Stimulated activated CD4-positive, alpha-beta T cell treated with anti-CD3 and anti-CD28 coated beads, Interleukin-1b, Interleukin-23, amount 100 ng/mL, for 48 hours (primary cell): ENCODE measurements around the gene CCL23.
"Not testable (repeated sequence)": the region's sequence is repeated elsewhere in the genome, so short reads cannot be mapped to it uniquely, and the experiment has no call there.

Experiments
- DNase-seq: peaks from one replicate; pipeline ENCODE4 v3.0.0-alpha.2; 2020

CCL23 gene

GRCh38 chr17:36002631-36003030 is 15.1 kb downstream of the CCL23 start:
- DNase-seq, result no peak

GRCh38 chr17:36001862-36002603 is 15.7 kb downstream of the CCL23 start:
- no peak for DNase-seq

DNA sequence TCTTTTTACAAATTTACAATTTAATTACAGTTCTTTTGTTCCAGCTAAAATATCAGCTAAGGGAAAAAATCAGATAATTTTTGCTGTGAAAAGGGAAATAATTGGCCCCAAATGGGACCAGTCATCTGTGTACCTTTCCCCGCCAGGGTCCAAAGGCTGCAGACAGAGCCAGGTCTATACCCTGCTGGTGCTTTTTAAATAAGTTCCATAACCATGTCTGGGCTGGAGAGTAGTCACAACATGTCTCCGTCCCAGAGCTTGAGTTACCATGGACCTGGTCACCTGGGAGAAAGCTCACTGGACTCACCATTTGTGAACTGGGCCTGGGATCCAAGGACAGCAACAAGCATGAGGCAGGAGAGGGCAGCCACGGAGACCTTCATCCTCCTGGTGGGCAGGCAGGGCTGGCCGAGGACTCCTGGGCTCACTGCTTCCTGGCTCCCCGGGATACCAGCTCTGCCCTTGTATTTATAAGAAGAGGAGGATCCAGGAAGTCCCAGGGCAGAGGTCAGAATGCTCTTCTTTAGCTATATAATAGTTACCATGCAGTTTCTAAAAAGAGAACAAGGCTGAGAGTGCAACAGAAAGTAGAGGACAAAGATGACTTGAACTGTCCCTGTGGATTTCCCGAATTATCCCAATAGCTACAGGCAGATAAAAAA is 16.5 kb downstream of the CCL23 start, which contains the start of gene CCL15:
Gene CCL15 (minus strand): TSS at position 444 of the 662 bp plus-strand sequence. CDS start 61 bp downstream, at position 383.
- no peak for DNase-seq

GRCh38 chr17:36000732-36001109 is 17.1 kb downstream of the CCL23 start:
- no peak for DNase-seq

GRCh38 chr17:35998756-35999155 is 19.0 kb downstream of the CCL23 start:
- DNase-seq, result no peak

DNA sequence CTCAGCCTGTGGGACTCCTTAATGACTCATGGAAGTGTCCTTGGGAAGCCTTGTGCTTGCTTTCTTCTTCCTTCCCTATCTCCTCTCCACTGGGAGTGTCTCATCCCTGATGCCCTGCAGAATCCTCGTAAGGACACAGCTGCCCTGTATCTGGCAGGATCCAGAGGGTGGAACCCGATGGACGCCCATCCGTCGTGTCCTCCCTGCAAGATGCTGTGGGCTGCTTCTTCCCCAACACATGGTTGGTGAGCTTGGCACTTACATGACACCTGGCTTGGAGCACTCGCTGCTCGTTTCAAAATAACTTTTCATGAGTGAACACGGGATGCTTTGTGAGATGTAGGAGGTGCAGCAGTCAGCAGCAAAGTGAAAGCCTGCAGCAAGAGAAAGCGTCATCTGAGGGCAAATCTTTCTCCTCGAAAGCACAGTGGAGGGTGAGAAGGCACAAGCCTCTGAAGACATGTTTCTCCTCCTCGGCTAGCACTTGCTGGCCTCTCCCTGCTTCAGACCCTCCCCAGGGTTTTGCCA is 19.7 kb downstream of the CCL23 start:
- no peak for DNase-seq

GRCh38 chr17:35995346-35995745 is 22.4 kb downstream of the CCL23 start:
- DNase-seq, result not testable (repeated sequence)

- DNase-seq, result no peak
Measured at GRCh38 chr17:35991075-35991474, 26.7 kb downstream of the CCL23 start.

- no peak for DNase-seq
Measured at GRCh38 chr17:35988164-35988563, 29.6 kb downstream of the CCL23 start.

GRCh38 chr17:35986643-35987042 is 31.1 kb downstream of the CCL23 start, which contains the start of gene CCL14:
TSS of gene CCL14 (minus strand) at chr17:35986729. CDS start at chr17:35986649, 80 bp downstream.
- no peak for DNase-seq

- DNase-seq, result no peak
Measured at GRCh38 chr17:35984140-35984539, 33.6 kb downstream of the CCL23 start.

DNA sequence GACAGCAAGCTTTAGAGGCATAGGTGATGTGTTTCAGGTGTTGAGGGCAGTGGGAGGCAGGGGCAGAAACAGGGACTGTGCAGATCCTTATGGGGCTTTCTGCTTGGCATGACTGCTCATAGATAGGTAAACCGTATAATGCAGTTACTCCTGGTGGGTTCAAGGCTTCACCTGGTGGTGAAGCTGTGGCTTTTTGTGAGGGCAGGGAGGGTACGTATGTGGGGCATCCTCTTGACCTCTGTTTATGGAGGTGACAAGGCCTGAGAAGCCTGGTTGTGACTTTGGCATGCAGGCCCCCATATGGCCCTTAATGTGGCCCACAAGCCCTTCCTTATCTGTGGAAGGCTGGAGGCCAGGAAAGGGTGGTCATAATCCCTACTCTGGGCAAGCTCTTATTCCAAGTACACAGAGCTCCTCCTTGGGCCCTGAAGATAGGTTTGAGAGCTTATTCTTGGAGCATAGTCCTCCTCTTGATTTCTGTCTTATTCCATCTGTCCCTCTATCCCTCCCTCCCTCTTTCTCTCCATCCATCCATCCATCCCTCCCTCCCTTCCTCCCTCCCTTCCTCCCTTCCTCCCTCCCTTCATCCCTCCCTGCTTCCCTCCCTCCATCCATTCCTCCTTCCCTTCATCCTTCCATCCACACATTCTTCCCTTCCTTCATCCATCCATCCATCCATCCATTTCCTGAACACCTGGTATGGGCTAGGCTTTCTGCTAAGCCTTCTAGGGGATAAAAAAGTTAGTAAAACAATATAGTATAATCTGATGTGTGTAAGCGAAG is 35.2 kb downstream of the CCL23 start:
- no peak for DNase-seq

DNA sequence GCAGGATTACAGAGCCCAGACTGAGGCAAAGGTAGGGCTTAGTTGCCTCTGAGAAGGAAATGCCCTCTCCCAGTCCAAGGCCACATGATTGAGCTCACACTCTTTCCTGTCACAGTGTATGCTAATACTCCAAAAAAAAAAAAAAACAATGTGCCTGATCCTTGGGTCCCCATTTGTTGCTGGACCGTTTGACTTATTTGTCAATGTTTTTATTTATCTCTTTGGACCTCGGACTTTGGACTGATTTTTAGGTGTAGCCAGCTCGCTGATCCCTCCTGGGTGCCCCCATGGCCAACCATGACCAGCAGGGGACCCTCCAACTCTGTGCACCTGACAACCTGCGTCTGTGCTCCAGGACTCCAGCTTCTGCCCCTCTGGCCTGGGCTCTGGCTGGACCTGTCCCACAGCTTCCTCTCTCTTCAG is 35.9 kb downstream of the CCL23 start:
- DNase-seq, result no peak

DNA sequence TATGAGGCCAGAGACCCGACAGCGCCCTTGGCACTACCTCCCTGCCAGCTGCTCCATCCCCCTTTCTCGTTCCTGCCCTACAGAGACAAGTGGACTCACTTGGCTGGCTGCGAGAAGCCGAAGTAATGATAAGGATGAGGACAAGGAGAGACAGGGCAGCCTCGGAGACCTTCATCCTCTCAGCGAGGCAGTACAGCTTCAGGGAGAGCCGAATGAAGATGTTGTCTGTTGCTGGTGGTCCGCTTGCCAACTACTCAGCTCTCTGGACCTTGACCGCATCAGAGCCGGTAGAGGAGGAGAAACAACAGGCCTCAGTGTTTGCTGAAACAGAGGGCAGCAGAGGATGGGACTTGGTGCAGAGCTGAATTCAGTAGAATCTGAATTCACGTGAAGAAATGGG is 36.5 kb downstream of the CCL23 start, which contains the start of gene CCL16:
Gene CCL16 (minus strand): TSS at position 252 of the 400 bp plus-strand sequence. CDS start 77 bp downstream, at position 175.
- no peak for DNase-seq

DNA sequence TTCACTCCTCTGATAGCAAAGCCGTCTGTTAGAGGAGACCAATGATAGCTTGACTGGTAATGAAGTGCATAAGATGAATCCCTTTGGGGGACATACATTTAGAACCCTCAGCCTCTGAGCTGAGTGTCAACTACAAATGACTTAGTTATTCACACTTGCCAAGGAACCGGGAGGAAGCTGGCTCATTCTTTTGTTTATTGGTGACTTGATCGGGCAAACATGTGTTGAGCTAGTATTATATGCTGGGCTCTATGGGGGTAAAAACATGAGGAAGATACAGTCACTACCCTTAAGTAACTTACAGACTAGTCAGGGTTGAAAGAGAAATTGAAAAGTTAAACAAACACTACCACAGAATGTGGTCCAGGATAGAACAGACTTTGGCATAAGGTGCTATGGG is 39.4 kb downstream of the CCL23 start:
- DNase-seq, result no peak

DNA sequence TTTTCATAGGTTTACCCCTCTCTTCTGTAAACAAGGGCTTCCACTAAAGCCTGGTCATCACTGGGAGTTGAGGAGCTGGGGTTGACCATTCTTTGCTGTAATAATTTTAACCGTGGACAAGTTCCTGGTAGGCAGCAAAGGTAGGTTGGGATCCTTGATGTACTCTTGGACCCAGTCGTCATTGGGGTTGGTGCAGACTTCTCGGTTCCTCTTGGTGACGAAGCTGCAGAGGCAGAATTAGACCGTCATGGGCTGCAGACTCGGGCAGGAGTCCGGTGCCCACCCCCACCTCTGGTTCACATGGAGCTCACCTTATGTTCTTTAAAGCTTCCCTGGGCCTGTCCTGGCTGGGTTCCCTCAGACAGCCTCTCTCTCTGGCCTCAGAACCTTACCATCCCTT is 40.3 kb downstream of the CCL23 start:
- no peak for DNase-seq

GRCh38 chr17:35973333-35974260 is 44.2 kb downstream of the CCL23 start:
- DNase-seq, result no peak

DNA sequence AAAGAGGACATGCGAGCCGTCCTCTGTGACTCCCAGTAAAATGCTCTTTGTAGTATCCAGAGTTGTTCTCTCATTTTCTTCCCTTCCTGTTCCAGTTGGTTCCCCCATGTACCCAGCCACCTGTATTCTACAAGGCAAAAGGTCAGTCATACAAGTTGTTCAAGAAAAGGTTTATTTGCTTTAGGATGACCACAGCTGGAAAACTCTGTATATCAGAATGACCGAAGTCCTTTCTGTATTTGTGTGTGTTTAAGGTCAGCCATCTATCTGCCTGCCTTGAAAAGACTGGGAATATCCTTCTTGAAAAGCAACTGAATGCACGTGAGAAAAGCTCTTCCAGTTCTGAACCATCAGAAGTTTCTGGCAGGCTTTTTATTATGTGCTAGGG is 44.8 kb downstream of the CCL23 start:
- no peak for DNase-seq

GRCh38 chr17:35972535-35972934 is 45.2 kb downstream of the CCL23 start:
- DNase-seq, result no peak

DNA sequence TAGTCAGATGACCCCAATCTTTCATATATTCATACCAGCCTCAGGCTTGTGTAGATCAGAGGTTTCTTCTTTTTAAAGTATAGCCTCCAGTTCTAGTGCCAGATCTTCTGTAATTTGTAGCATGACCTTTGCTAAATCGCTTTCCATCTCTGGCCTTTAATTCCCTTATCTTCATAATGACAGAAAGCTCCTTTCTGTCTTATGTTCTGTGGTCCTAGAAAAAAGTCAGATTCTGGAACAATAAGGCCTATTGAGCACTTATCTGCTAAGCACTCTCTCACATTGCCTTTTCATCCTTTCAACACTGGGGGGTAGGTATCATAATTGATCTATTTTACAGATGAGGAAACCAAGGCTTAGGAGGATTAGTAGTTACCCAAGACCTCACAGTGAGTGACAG is 45.7 kb downstream of the CCL23 start:
- DNase-seq, result no peak

DNA sequence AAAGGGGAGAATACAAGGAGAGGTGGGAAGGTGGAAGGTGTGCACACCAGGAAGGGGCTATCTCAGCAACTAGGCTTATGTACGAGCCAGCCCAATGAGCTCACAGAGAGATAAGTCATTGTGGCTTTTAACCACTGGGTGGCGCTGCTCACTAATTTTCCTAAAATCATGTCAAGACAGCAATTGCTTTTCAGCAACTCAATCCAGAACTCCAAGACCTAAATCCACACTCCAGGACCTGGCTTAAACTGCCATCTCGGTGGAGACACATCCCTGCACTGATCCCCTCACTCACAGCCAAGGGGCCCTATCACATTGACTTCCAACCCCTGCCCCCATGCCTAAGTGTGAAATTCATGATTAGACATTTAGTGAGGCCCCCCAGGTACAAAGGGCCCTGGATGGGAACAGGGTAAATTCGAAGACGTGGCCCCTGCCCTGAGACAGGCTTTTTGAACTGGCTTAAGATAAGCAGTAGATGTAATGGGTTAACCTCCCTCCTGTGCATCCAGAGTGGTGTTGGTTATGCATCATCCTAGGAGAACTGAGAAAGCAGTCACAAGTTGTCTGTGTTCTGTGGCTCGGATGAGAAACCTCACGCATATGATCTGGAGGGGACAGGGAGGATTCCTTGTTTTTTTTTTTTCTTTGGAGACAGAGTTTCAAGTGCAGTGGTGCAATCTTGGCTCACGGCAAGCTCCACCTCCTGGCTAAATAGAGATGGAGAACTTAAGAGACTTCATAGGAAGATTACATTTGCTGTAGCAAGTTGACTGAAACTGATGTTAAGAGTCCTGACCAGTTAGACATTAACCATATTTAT is 48.0 kb downstream of the CCL23 start:
- peak; percentile 68 for DNase-seq
